Measurements from ENCODE around the gene NCAPD2. TPM values are rescaled to one million over a fixed set of nuclear protein-coding genes. Genes with fewer than 3 reads are reported as not detected.
"Not testable (repeated sequence)": the region's sequence is repeated elsewhere in the genome, so short reads cannot be mapped to it uniquely, and the experiment has no call there.

NCAPD2 gene
- total RNA-seq, 2 experiments from 2014 or later: 173 to 200 TPM

- ATAC-seq; H3K9me3 Mint-ChIP-seq (ENCODE audit: low read depth); H3K27me3 Mint-ChIP-seq; DNase-seq: not testable (repeated sequence)
- CTCF ChIA-PET: interaction anchor here (1.1 to 4.2 kb wide), 3 partner anchors 21 to 42 kb away, joined by 3 to 40 read pairs (median 3); partner anchors contain the start of gene MRPL51
- H3K4me1 Mint-ChIP-seq: peaks cover 78% of the 10 kb centered on the region
- peak overlapping the region; percentile 56 for H3K27ac Mint-ChIP-seq
- H3K4me3 Mint-ChIP-seq: peak overlapping the region; percentile 87
- H3K36me3 Mint-ChIP-seq: peaks cover 60% of the 10 kb centered on the region
These were observed 26.2 kb upstream of the NCAPD2 start for GRCh38 chr12:6467571-6468282.

DNA sequence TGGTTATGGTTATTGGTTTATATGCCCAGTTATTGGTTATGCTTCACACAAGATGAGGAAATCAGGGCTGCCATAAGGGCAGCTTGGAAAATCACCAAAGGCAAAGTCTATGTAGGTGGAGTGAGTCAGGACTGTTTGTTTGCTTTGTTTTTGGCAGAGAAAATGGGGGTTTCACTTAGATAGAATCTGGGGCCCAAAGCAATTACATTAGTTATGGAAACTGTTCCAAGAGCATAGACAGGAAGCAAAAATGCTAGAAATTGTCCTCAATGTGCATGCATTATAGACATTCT lies 25.7 kb upstream of the NCAPD2 start:
- ATAC-seq (no peak), DNase-seq (no peak)
- CTCF ChIA-PET: interaction anchor here (1.1 to 4.2 kb wide), 3 partner anchors 21 to 43 kb away, joined by 3 to 40 read pairs (median 3); partner anchors contain the start of gene MRPL51
- H3K27me3 Mint-ChIP-seq: no peaks in the 10 kb centered on the region
- peak overlapping the region; percentile 94 for H3K27ac Mint-ChIP-seq
- peaks cover 55% of the 10 kb centered on the region for H3K36me3 Mint-ChIP-seq
- H3K4me1 Mint-ChIP-seq: peaks cover 73% of the 10 kb centered on the region
- H3K4me3 Mint-ChIP-seq: peak overlapping the region; percentile 87
- no peaks in the 10 kb centered on the region for H3K9me3 Mint-ChIP-seq (ENCODE audit: low read depth)

- H3K27me3 Mint-ChIP-seq: peaks cover 3% of the 10 kb centered on the region
- no peak for ATAC-seq
- DNase-seq: no peak
- peaks cover 48% of the 10 kb centered on the region for H3K36me3 Mint-ChIP-seq
- peak overlapping the region; percentile 87 for H3K4me3 Mint-ChIP-seq
- no peaks in the 10 kb centered on the region for H3K9me3 Mint-ChIP-seq (ENCODE audit: low read depth)
- CTCF ChIA-PET: interaction anchor here (1.1 to 4.2 kb wide), 5 partner anchors 10 to 146 kb away, joined by 3 to 40 read pairs (median 6); partner anchors contain the start of gene TAPBPL
- H3K4me1 Mint-ChIP-seq: peaks cover 64% of the 10 kb centered on the region
- H3K27ac Mint-ChIP-seq: peak overlapping the region; percentile 94
These were observed 24.8 kb upstream of the NCAPD2 start for GRCh38 chr12:6469092-6469491.

GRCh38 chr12:6469609-6470374 lies 24.1 kb upstream of the NCAPD2 start:
- CTCF ChIA-PET: interaction anchor here (0.6 to 4.3 kb wide), 17 partner anchors 8 to 150 kb away, joined by 3 to 40 read pairs (median 6); partner anchors contain the start of genes CD27 and TAPBPL
- H3K27me3 Mint-ChIP-seq: peaks cover 7% of the 10 kb centered on the region
- H3K4me1 Mint-ChIP-seq: peaks cover 57% of the 10 kb centered on the region
- peaks cover 41% of the 10 kb centered on the region for H3K36me3 Mint-ChIP-seq
- H3K4me3 Mint-ChIP-seq: peak overlapping the region; percentile 87
- ATAC-seq (no peak), DNase-seq (no peak)
- H3K9me3 Mint-ChIP-seq (ENCODE audit: low read depth): no peaks in the 10 kb centered on the region
- H3K27ac Mint-ChIP-seq: peak overlapping the region; percentile 94

DNA sequence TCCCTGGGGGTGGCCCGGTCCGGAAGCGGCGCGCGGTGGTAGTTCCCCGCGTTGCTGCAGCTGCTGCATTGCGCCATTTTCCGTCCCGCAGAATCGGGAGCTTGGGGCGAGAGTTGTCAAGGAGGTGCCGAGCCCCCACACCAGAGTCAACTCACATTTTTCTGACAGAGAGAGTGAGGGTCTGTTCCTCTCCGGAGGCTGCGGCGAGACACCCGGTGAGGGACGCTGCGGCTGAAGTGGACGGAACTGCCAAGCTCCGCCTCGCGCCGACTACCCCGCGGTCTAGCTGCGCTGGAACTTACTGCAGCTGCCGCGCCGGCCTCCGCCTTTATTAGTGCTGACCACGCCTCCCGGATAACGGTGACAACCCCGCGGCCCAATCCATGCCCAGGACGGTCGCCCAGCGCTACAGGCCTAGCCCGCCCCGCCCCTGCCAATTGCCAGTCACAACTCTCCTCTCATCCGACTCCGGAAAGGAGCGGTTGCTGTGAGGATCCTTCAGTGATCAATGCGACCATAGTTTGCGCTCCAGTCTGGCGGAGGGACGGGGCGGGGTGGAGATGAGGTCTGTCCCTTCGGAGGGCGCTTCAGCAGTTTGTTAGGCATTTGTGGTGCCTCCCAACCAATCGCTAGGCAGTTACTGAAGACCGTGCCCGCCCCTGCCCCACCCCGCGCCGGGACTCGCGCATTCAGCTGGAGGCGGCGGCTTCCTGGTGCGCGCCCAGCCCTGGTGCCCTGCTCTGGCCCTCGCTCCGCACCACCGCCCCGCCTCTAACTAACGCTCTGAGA lies 23.3 kb upstream of the NCAPD2 start, which contains the start of gene VAMP1:
Gene VAMP1 (minus strand): TSS at position 303 of the 789 bp plus-strand sequence. CDS start 146 bp downstream, at position 157.
- Mint-ChIP-seq H3K4me3 (peak within 1 kb of the TSS; percentile 87), H3K27ac (peak within 1 kb of the TSS; percentile 94), H3K4me1 (peaks cover 53% of the 10 kb centered on the region), H3K9me3 (ENCODE audit: low read depth) (no peaks in the 10 kb centered on the region), H3K36me3 (peaks cover 37% of the 10 kb centered on the region), H3K27me3 (peaks cover 8% of the 10 kb centered on the region)
- ATAC-seq: peak; percentile 89
- peak; percentile 99 for DNase-seq
- CTCF ChIA-PET: interaction anchor here (0.6 to 4.3 kb wide), 19 partner anchors 9 to 150 kb away, joined by 3 to 40 read pairs (median 5); partner anchors contain the start of genes CD27 and TAPBPL

- peaks cover 8% of the 10 kb centered on the region for H3K27me3 Mint-ChIP-seq
- peaks cover 41% of the 10 kb centered on the region for H3K4me1 Mint-ChIP-seq
- peaks cover 25% of the 10 kb centered on the region for H3K36me3 Mint-ChIP-seq
- H3K4me3 Mint-ChIP-seq: no peak overlapping the region
- ATAC-seq (no peak), DNase-seq (no peak)
- CTCF ChIA-PET: interaction anchor here (1.2 to 4.3 kb wide), 5 partner anchors 10 to 83 kb away, joined by 3 to 32 read pairs (median 5); partner anchors contain the start of gene TAPBPL
- no peaks in the 10 kb centered on the region for H3K9me3 Mint-ChIP-seq (ENCODE audit: low read depth)
- peak overlapping the region; percentile 2 for H3K27ac Mint-ChIP-seq
These were observed 21.9 kb upstream of the NCAPD2 start for GRCh38 chr12:6471989-6472360.

- CTCF ChIA-PET: interaction anchor here (1.7 to 4.3 kb wide), 2 partner anchors 11 to 21 kb away, joined by 5 to 32 read pairs; partner anchors contain the start of gene TAPBPL
- Mint-ChIP-seq H3K36me3 (peaks cover 20% of the 10 kb centered on the region), H3K9me3 (ENCODE audit: low read depth) (no peaks in the 10 kb centered on the region), H3K4me1 (peaks cover 36% of the 10 kb centered on the region), H3K27ac (no peak overlapping the region), H3K27me3 (peaks cover 8% of the 10 kb centered on the region), H3K4me3 (no peak overlapping the region)
- ATAC-seq: no peak
- DNase-seq: no peak
These were observed 21.4 kb upstream of the NCAPD2 start for GRCh38 chr12:6472491-6472890.

DNA sequence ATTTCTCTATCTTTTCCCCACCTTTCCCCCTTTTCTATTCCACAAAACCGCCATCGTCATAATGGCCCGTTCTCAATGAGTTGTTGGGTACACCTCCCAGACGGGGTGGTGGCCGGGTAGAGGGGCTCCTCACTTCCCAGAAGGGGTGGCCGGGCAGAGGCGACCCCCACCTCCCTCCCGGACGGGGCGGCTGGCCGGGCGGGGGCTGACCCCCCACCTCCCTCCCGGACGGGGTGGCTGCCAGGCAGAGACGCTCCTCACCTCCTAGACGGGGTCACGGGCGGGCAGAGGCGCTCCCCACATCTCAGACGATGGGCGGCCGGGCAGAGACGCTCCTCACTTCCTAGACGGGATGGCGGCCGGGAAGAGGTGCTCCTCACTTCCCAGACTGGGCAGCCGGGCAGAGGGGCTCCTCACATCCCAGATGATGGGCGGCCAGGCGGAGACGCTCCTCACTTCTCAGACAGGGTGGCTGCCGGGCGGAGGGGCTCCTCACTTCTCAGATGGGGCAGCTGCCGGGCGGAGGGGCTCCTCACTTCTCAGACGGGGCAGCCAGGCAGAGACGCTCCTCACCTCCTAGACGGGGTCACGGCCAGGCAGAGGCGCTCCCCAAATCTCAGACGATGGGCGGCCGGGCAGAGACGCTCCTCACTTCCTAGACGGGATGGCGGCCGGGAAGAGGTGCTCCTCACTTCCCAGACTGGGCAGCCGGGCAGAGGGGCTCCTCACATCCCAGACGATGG lies 18.5 kb upstream of the NCAPD2 start:
- H3K4me3 Mint-ChIP-seq; H3K9me3 Mint-ChIP-seq (ENCODE audit: low read depth); ATAC-seq; DNase-seq; H3K27ac Mint-ChIP-seq; H3K36me3 Mint-ChIP-seq; CTCF ChIA-PET: not testable (repeated sequence)
- Mint-ChIP-seq H3K27me3 (peaks cover 13% of the 10 kb centered on the region), H3K4me1 (peaks cover 12% of the 10 kb centered on the region)

DNA sequence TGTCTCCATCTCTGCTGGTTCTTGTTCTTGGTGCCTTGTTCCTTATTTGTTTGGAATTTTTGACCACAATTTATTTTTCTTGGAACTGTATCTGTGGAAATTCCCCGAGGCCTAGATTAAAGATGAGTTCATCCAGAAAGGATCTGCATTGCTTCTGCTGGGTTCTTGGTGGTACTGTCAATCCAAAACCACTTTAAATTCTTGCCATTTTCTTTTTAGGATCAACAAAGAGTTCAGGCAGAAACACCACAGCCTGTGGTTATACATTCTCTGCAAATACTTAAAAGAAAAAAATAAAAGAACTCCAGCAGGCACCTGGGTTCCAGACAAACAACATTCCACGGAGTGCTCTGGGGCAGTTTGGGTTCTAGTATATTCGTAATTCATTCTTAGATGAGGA lies 17.4 kb upstream of the NCAPD2 start:
- no peak overlapping the region for H3K27ac Mint-ChIP-seq
- peaks cover 6% of the 10 kb centered on the region for H3K4me1 Mint-ChIP-seq
- H3K4me3 Mint-ChIP-seq: no peak overlapping the region
- H3K36me3 Mint-ChIP-seq: no peaks in the 10 kb centered on the region
- ATAC-seq: no peak
- no peak for DNase-seq
- CTCF ChIA-PET: no interaction called here
- no peaks in the 10 kb centered on the region for H3K9me3 Mint-ChIP-seq (ENCODE audit: low read depth)
- H3K27me3 Mint-ChIP-seq: peaks cover 14% of the 10 kb centered on the region

DNA sequence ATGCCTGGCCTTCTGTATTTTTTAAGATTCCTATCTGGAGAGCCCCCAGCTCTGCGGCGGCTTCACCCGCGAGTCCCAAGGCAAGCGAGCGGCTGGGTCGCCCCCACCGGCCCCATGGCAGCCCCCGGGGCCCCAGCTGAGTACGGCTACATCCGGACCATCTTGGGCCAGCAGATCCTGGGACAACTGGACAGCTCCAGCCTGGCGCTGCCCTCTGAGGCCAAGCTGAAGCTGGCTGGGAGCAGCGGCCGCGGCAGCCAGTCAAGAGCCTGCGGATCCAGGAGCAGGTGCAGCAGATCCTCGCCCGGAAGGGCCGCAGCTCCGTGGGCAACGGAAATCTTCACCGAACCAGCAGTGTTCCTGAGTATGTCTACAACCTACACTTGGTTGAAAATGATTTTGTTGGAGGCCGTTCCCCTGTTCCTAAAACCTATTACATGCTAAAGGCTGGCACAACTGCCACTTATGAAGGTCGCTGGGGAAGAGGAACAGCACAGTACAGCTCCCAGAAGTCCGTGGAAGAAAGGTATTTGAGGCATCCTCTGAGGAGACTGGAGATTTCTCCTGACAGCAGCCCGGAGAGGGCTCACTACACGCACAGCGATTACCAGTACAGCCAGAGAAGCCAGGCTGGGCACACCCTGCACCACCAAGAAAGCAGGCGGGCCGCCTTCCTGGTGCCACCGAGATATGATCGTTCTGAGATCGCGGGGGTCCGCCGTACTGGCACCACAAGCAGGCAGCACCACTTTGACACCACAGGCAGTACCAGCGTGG lies 16.1 kb upstream of the NCAPD2 start:
- H3K9me3 Mint-ChIP-seq (ENCODE audit: low read depth); DNase-seq; H3K36me3 Mint-ChIP-seq; CTCF ChIA-PET; H3K4me3 Mint-ChIP-seq; H3K27ac Mint-ChIP-seq; H3K4me1 Mint-ChIP-seq; ATAC-seq: not testable (repeated sequence)
- H3K27me3 Mint-ChIP-seq: peaks cover 14% of the 10 kb centered on the region

DNA sequence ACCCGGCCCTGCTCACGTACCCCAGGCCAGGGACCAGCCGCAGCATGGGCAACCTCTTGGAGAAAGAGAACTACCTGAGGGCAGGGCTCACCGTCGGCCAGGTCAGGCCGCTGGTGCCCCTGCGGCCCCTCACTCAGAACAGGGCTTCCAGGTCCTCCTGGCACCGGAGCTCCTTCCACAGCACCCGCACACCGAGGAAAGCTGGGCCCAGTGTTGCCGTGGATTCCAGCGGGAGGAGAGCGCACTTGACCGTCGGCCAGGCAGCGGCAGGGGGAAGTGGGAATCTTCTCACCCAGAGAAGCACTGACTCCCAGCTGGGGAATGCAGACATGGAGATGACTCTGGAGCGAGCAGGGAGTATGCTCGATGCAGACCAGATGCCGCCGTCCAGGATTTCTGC lies 15.5 kb upstream of the NCAPD2 start:
- H3K27ac Mint-ChIP-seq: no peak overlapping the region
- CTCF ChIA-PET: no interaction called here
- no peaks in the 10 kb centered on the region for H3K36me3 Mint-ChIP-seq
- no peak overlapping the region for H3K4me3 Mint-ChIP-seq
- no peak for ATAC-seq
- H3K9me3 Mint-ChIP-seq (ENCODE audit: low read depth): no peaks in the 10 kb centered on the region
- peaks cover 14% of the 10 kb centered on the region for H3K27me3 Mint-ChIP-seq
- DNase-seq: no peak
- no peaks in the 10 kb centered on the region for H3K4me1 Mint-ChIP-seq

DNA sequence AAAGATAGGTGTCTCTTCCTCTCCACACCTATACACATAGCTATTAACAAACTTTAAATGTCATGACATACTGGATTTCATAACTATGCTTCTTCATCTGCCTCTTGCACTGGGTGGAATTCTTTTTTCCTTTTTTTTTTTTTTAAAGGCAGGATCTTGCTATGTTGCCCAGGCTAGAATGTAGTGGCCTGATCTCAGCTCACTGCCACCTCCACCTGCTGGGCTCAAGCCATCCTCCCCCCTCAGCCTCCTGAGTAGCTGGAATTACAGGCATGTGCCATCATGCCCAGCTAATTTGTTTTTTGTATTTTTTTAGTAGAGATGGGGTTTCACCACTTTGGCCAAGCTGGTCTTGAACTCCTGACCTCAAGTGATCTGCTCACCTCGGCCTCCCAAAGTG lies 5.7 kb upstream of the NCAPD2 start:
- no peak overlapping the region for H3K27ac Mint-ChIP-seq
- no peak overlapping the region for H3K4me3 Mint-ChIP-seq
- no peaks in the 10 kb centered on the region for H3K27me3 Mint-ChIP-seq
- CTCF ChIA-PET: interaction anchor here (0.6 to 2.2 kb wide), 6 partner anchors 18 to 65 kb away, joined by 3 to 7 read pairs (median 4); partner anchors contain the start of gene VAMP1
- H3K4me1 Mint-ChIP-seq: peaks cover 13% of the 10 kb centered on the region
- DNase-seq (no peak), ATAC-seq (no peak)
- H3K36me3 Mint-ChIP-seq: peaks cover 13% of the 10 kb centered on the region
- no peaks in the 10 kb centered on the region for H3K9me3 Mint-ChIP-seq (ENCODE audit: low read depth)

All from activated CD8-positive, alpha-beta memory T cell treated with anti-CD3 and anti-CD28 coated beads, Interleukin-2, amount 10 ng/mL, durations not matched to agents 7 days and 5 days (primary cell).